Fibroblast of the aortic adventitia (primary cell): ENCODE results near the gene CEP192. TPM values are rescaled to one million over a fixed set of nuclear protein-coding genes. Genes with fewer than 3 reads are reported as not detected.
A peak's percentile ranks its signal among the peaks of the same experiment; 100 is the strongest.

ENCODE experiments used
- DNase-seq: peaks from one replicate; pipeline ENCODE4 v3.0.0-alpha.2; 2010; ENCODE audit warnings: low read depth
- H3K4me3 ChIP-seq: 2 replicates; pipeline ENCODE4 v1.5.1; 2011; ENCODE audit warnings: low read depth, mild to moderate bottlenecking, control low read depth, low read length, moderate library complexity
- CTCF ChIP-seq: IDR thresholded peaks from 2 replicates; pipeline ENCODE4 v1.5.1; 2011; ENCODE audit warnings: mild to moderate bottlenecking, low read length, control low read depth, inconsistent platforms; ENCODE audit not compliant: insufficient read depth
- total RNA-seq: library from RNA; depleted of rRNA; stranded (reverse); fragments of >200 nt; gene quantifications from 2 replicates; pipeline ENCODE4 v1.2.3, GENCODE V29; 2012; ENCODE audit warnings: low replicate concordance

CEP192 gene
- 27.2 and 38.3 TPM in 2 replicates for total RNA-seq

GRCh38 chr18:12990967-12991820 lies at the start of gene CEP192:
Gene CEP192 (plus strand): TSS chr18:12991362. CDS start chr18:12999425, 8,063 bp downstream.
- H3K4me3 ChIP-seq, result peak within 1 kb of the TSS; percentile 96
- no peak for TF ChIP-seq CTCF
- peak; percentile 98 for DNase-seq

DNA sequence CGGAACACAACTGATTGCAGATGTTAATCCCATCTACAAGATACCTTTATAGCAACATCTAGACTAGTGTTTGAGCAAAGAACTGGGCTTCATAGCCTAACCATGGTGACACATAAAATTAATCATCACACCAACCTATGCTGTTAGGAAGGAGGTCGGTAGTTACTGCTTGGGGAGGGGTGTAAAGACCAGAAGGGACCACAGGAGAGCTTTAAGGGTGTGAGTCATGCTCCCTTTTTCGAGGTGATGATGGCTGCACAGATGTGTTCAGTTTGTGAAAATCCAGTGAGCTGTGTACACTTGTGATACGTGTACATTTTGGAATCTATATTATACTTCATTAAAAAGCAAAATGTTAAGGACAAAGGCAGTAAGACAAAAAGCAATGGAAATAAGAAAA lies 47.9 kb upstream of the CEP192 start:
- H3K4me3 ChIP-seq, result no peak overlapping the region
- TF ChIP-seq CTCF, result no peak
- no peak for DNase-seq

- TF ChIP-seq CTCF, result no peak
- peak; percentile 74 for DNase-seq
- no peak overlapping the region for H3K4me3 ChIP-seq
Measured at GRCh38 chr18:12944709-12945108, 46.5 kb upstream of the CEP192 start.

DNA sequence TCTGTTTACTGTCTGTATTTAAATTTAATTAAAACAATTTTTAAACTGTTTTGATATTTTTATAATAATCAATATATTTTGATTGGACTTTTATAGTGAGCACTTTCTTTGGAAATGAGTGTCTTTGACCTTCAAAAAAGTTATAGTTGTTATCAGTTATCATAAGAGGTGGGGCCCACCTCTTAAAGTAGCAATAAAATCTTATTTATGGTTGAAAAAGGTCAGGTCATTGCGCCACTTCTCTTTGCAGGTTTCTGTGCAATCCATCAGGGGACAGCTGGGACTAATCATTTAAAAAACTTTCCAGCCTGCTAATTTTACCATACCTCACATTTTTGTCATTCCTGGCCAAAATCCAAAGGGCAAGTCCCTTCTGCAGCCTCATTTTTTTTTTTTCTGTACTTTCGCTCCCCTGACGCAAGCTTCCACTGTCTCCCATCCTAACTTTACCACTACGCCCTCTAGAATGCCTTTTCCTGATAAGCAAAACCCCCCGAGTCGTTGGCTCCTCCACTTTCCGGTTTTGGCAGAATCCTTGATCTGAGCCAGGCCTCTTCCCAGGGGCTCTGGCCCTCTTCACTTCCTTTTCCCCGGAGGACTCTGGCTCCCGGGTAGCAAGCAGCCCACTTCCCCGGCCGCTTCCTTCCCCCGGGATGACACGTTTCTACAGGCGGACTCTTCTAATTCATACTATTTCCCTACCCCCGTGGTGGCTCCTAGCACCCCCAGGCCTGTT lies 44.4 kb upstream of the CEP192 start:
- DNase-seq, result peak; percentile 99
- TF ChIP-seq CTCF, result no peak

GRCh38 chr18:12947285-12948049 lies 43.7 kb upstream of the CEP192 start, which contains the start of gene SEH1L:
Gene SEH1L (plus strand): TSS chr18:12948011. CDS start chr18:12948122, 111 bp downstream.
- peak; percentile 98 for DNase-seq
- no peak for TF ChIP-seq CTCF
- H3K4me3 ChIP-seq, result peak within 1 kb of the TSS; percentile 94

More for the DNA sequence above, 44.4 kb upstream of the CEP192 start:
- H3K4me3 ChIP-seq, result peak overlapping the region; percentile 94

- DNase-seq, result peak; percentile 93
- no peak for TF ChIP-seq CTCF
- peak overlapping the region; percentile 77 for H3K4me3 ChIP-seq
Measured at GRCh38 chr18:12948050-12948804, 42.9 kb upstream of the CEP192 start.
